SK-N-SH (cell line): ENCODE measurements around the gene KDM2A. TPM values are rescaled to one million over a fixed set of nuclear protein-coding genes. Genes with fewer than 3 reads are reported as not detected.

Experiments
- CTCF ChIA-PET: fragments of 300-600, 350-600 bp; formaldehyde crosslinking; extraction: SDS; loops from one replicate; lab custom pipeline; 2021; lab: Yijun Ruan, JAX
- POLR2A ChIA-PET: fragments of 350-600 bp; sonication (Branson Sonifier 250); formaldehyde crosslinking; extraction: SDS; loops from one replicate; lab custom pipeline; 2020; ENCODE audit warnings: antibody characterized with exemption, inconsistent platforms; lab: Yijun Ruan, JAX
- DNase-seq: peaks from one replicate; pipeline ENCODE4 v3.0.0; 2012
- H2AFZ ChIP-seq: fragments of 200-600 bp; sonication (generic); 2 replicates; pipeline ENCODE4 v1.8.1; 2016; ENCODE audit warnings: antibody characterized with exemption, mild to moderate bottlenecking, low read depth
- H3F3A ChIP-seq: fragments of 200-600 bp; sonication (generic); replicated peaks from 2 replicates; pipeline ENCODE3; 2016; ENCODE audit warnings: antibody characterized with exemption, mild to moderate bottlenecking; ENCODE audit not compliant: insufficient read depth
- H3K27ac ChIP-seq, 2 experiments: fragments of 200-500 bp in 1 of 2; fragments of 200-600 bp in 1 of 2; sonication (Bioruptor generic) in 1 of 2; sonication (generic), shearing (Covaris generic) in 1 of 2; 2 replicates each; pipeline versions ENCODE4 v1.5.1 to v1.6.1; 2014 to 2016; ENCODE audit warnings: low read depth in 2 of 2, inconsistent platforms in 1 of 2, low read length in 1 of 2, mild to moderate bottlenecking in 1 of 2, mixed read lengths in 1 of 2
- H3K27me3 ChIP-seq: fragments of 200-600 bp; sonication (generic), shearing (Covaris generic); 2 replicates; pipeline ENCODE4 v1.6.1; 2016; ENCODE audit warnings: mixed run types; ENCODE audit not compliant: insufficient read depth
- H3K36me3 ChIP-seq, 2 experiments: fragments of 200-500 bp in 1 of 2; fragments of 200-600 bp in 1 of 2; sonication (Bioruptor generic) in 1 of 2; sonication (generic) in 1 of 2; replicated peaks in 1 of 2; 2 replicates each; pipeline versions ENCODE3 to v1.5.1; 2014 to 2016; ENCODE audit warnings: low read length in 1 of 2, mild to moderate bottlenecking in 1 of 2; ENCODE audit not compliant: insufficient read depth in 2 of 2, control insufficient read depth in 1 of 2
- H3K4me1 ChIP-seq, 2 experiments: fragments of 200-500 bp in 1 of 2; fragments of 200-600 bp in 1 of 2; sonication (Bioruptor generic) in 1 of 2; sonication (generic), shearing (Covaris generic) in 1 of 2; 2 replicates each; pipeline versions ENCODE4 v1.5.1 to v1.6.1; 2014 to 2016; ENCODE audit warnings: low read depth in 1 of 2, low read length in 1 of 2, mixed run types in 1 of 2; ENCODE audit not compliant: insufficient read depth in 2 of 2, control insufficient read depth in 1 of 2
- H3K4me2 ChIP-seq: fragments of 200-600 bp; sonication (generic), shearing (Covaris generic); 2 replicates; pipeline ENCODE4 v1.6.1; 2017; ENCODE audit warnings: mixed run types
- H3K4me3 ChIP-seq, 2 experiments: fragments of 200-500 bp in 1 of 2; fragments of 200-600 bp in 1 of 2; sonication (Bioruptor generic) in 1 of 2; sonication (generic), shearing (Covaris generic) in 1 of 2; 2 replicates each; pipeline versions ENCODE4 v1.5.1 to v1.8.1; 2014 to 2016; ENCODE audit warnings: low read depth in 2 of 2, inconsistent platforms in 1 of 2, low read length in 1 of 2, mild to moderate bottlenecking in 1 of 2, mixed read lengths in 1 of 2, moderate library complexity in 1 of 2
- H3K79me2 ChIP-seq: fragments of 200-600 bp; sonication (generic); 2 replicates; pipeline ENCODE4 v1.8.1; 2017; ENCODE audit warnings: mild to moderate bottlenecking; ENCODE audit not compliant: insufficient read depth
- H3K9ac ChIP-seq: fragments of 200-600 bp; sonication (generic); 2 replicates; pipeline ENCODE4 v1.6.1; 2017; ENCODE audit warnings: mixed run types
- H3K9me2 ChIP-seq: fragments of 200-600 bp; sonication (generic); 2 replicates; pipeline ENCODE4 v1.6.1; 2017; ENCODE audit warnings: mixed run types
- H3K9me3 ChIP-seq: fragments of 200-600 bp; sonication (generic); 2 replicates; pipeline ENCODE4 v1.6.1; 2017; ENCODE audit warnings: mixed run types, mild to moderate bottlenecking, moderate library complexity
- H4K20me1 ChIP-seq: fragments of 200-600 bp; sonication (generic); 2 replicates; pipeline ENCODE4 v1.6.1; 2017; ENCODE audit warnings: mild to moderate bottlenecking, mixed run types; ENCODE audit not compliant: insufficient read depth
- ELF1 ChIP-seq: IDR thresholded peaks from 2 replicates; pipeline ENCODE4 v1.4.0; 2012
- EZH2phosphoT487 ChIP-seq: fragments of 200-600 bp; sonication (generic); IDR thresholded peaks from 2 replicates; pipeline ENCODE4 v1.6.1; 2017; ENCODE audit warnings: low read depth, mixed run types, mild to moderate bottlenecking, antibody characterized with exemption, moderate library complexity, borderline replicate concordance
- FOSL2 ChIP-seq: IDR thresholded peaks from 2 replicates; pipeline ENCODE4 v1.4.0; 2012; ENCODE audit warnings: low read depth, mild to moderate bottlenecking, moderate library complexity, borderline replicate concordance
- FOXJ3 ChIP-seq: sonication (generic); formaldehyde crosslinking; IDR thresholded peaks from 2 replicates; pipeline ENCODE4 v1.5.1; 2020; ENCODE audit warnings: mild to moderate bottlenecking, missing genetic modification reagents
- FOXM1 ChIP-seq: IDR thresholded peaks from 2 replicates; pipeline ENCODE4 v1.4.0; 2012; ENCODE audit warnings: low read depth, mild to moderate bottlenecking
- GABPA ChIP-seq: IDR thresholded peaks from 2 replicates; pipeline ENCODE4 v1.4.0; 2012; ENCODE audit warnings: low read depth, mild to moderate bottlenecking
- MXI1 ChIP-seq: IDR thresholded peaks from 2 replicates; pipeline ENCODE4 v1.6.1; 2012; ENCODE audit warnings: mild to moderate bottlenecking, low read depth, low read length, improper control_type of control experiment
- NRF1 ChIP-seq: IDR thresholded peaks from 2 replicates; pipeline ENCODE4 v1.6.1; 2012; ENCODE audit warnings: low read depth, mild to moderate bottlenecking, low read length
- PBX3 ChIP-seq: IDR thresholded peaks from 2 replicates; pipeline ENCODE4; 2012
- RCOR1 ChIP-seq: fragments of 150-350 bp; IDR thresholded peaks from 2 replicates; pipeline ENCODE4 v1.6.1; 2017; ENCODE audit warnings: antibody characterized with exemption, low read length
- RFX5 ChIP-seq: IDR thresholded peaks from 2 replicates; pipeline ENCODE4 v1.6.1; 2012; ENCODE audit warnings: mild to moderate bottlenecking, improper control_type of control experiment, low read length
- RXRA ChIP-seq: IDR thresholded peaks from 2 replicates; pipeline ENCODE4 v1.4.0; 2012; ENCODE audit warnings: low read depth, mild to moderate bottlenecking, borderline replicate concordance
- SMC3 ChIP-seq: IDR thresholded peaks from 2 replicates; pipeline ENCODE4 v1.6.1; 2012; ENCODE audit warnings: low read depth, low read length, improper control_type of control experiment
- USF2 ChIP-seq: fragments of 150-350 bp; IDR thresholded peaks from 2 replicates; pipeline ENCODE4 v1.6.1; 2017; ENCODE audit warnings: antibody characterized with exemption, low read length, low read depth, borderline replicate concordance
- WGBS: methylation state at CpG from one replicate; pipeline ENCODE4 v1.1.6; 2017; ENCODE audit warnings: low lambda C conversion rate; 5-methylcytosine and 5-hydroxymethylcytosine counted together
- polyA plus RNA-seq, 3 experiments: library from polyadenylated mRNA; depleted of rRNA; stranded (reverse); fragments of >200 nt; gene quantifications; 2 replicates each; pipeline ENCODE4 v1.2.3, GENCODE V29; 2012

Gene KDM2A
- polyA plus RNA-seq, 1 of the 3 experiments (the other 2 are of a cell fraction), result 28.4 TPM

- H3K9me2 ChIP-seq, result no peaks in the 10 kb centered on the region
- WGBS, result 93% methylated on average over 15 of the region's 15 CpGs
- no peak overlapping the region for H3K27ac ChIP-seq
- no peak overlapping the region for H2AFZ ChIP-seq
- H3F3A ChIP-seq, result peaks cover 13% of the 10 kb centered on the region
- CTCF ChIA-PET, result interaction anchor here (1.1 to 1.4 kb wide), 2 partner anchors 96 to 137 kb away, joined by 3 to 4 read pairs; partner anchors contain the start of gene RAD9A
- DNase-seq, result no peak
- no peaks in the 10 kb centered on the region for H3K79me2 ChIP-seq
- no peak overlapping the region for H3K4me2 ChIP-seq
- peaks cover 46 to 75% of the 10 kb centered on the region in 2 experiments for H3K36me3 ChIP-seq
- H3K4me3 ChIP-seq, result no peak overlapping the region
- H4K20me1 ChIP-seq, result no peaks in the 10 kb centered on the region
- no peak for TF ChIP-seq RCOR1
- no peak for TF ChIP-seq GABPA
- no peak for TF ChIP-seq NRF1
- TF ChIP-seq RFX5, result no peak
- TF ChIP-seq MXI1, result no peak
- TF ChIP-seq FOXJ3 (CRISPR knock-in tag), result no peak
- TF ChIP-seq EZH2phosphoT487, result no peak
- no peak for TF ChIP-seq SMC3
- no peak for TF ChIP-seq FOSL2
- TF ChIP-seq, all 33 proteins: peak for 0
- POLR2A ChIA-PET, result interaction anchor here (0.9 kb wide), 1 partner anchor 9 kb away, joined by 3 read pairs; no protein-coding TSS in a partner anchor
- no peak overlapping the region for H3K9ac ChIP-seq
- H3K4me1 ChIP-seq, result no peaks in the 10 kb centered on the region
- H3K9me3 ChIP-seq, result no peaks in the 10 kb centered on the region
- H3K27me3 ChIP-seq, result no peaks in the 10 kb centered on the region
These were observed 135.7 kb downstream of the KDM2A start for GRCh38 chr11:67254798-67255197.

GRCh38 chr11:67255353-67255752 lies 136.3 kb downstream of the KDM2A start:
- H3K27me3 ChIP-seq, result no peaks in the 10 kb centered on the region
- no peaks in the 10 kb centered on the region for H4K20me1 ChIP-seq
- CTCF ChIA-PET, result interaction anchor here (1.2 to 1.4 kb wide), 3 partner anchors 11 to 136 kb away, joined by 3 to 4 read pairs (median 3); partner anchors contain the start of gene RAD9A
- no peak overlapping the region for H2AFZ ChIP-seq
- TF ChIP-seq PBX3 (no peak), GABPA (no peak), FOXM1 (no peak), USF2 (no peak), FOXJ3 (CRISPR knock-in tag) (no peak), ELF1 (no peak), RXRA (no peak)
- TF ChIP-seq, all 33 proteins: peak for 0
- no peak for DNase-seq
- Histone ChIP-seq H3K4me2 (no peak overlapping the region), H3F3A (peaks cover 13% of the 10 kb centered on the region), H3K9me2 (no peaks in the 10 kb centered on the region), H3K9me3 (no peaks in the 10 kb centered on the region), H3K36me3 (peaks cover 46 to 70% of the 10 kb centered on the region in 2 experiments), H3K9ac (no peak overlapping the region), H3K27ac (no peak overlapping the region), H3K4me3 (no peak overlapping the region), H3K4me1 (no peaks in the 10 kb centered on the region), H3K79me2 (no peaks in the 10 kb centered on the region)
- 91% methylated on average over 10 of the region's 10 CpGs for WGBS
- POLR2A ChIA-PET, result no interaction called here
